Measurements from ENCODE around the gene TPD52L2.
"Not testable (repeated sequence)": the region's sequence is repeated elsewhere in the genome, so short reads cannot be mapped to it uniquely, and the experiment has no call there.

The TPD52L2 gene

GRCh38 chr20:63855363-63856097 lies 9.5 kb upstream of the TPD52L2 start:
- DNase-seq (ENCODE audit: low spot score) = no peak

DNA sequence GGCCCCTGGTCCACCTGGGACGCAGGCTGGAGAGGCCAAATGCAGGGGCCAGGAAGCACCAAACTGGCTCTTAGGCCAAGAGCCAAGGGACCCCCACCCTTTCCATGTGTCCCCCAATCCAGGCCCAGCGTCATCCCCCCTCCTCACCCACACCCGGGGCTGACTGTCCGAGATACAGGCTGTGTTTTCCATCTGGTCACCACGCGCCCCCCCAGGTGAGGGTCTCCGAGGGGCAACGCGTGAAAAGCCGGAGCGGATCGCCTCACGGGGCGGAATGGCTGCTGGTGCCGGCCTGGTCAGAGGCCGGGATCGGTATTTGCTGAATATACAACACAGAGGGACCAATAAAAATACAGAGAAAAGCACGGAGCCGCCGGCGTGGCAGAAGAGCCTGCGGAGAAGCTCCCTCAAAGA lies 9.0 kb upstream of the TPD52L2 start:
- DNase-seq (ENCODE audit: low spot score) = no peak

DNA sequence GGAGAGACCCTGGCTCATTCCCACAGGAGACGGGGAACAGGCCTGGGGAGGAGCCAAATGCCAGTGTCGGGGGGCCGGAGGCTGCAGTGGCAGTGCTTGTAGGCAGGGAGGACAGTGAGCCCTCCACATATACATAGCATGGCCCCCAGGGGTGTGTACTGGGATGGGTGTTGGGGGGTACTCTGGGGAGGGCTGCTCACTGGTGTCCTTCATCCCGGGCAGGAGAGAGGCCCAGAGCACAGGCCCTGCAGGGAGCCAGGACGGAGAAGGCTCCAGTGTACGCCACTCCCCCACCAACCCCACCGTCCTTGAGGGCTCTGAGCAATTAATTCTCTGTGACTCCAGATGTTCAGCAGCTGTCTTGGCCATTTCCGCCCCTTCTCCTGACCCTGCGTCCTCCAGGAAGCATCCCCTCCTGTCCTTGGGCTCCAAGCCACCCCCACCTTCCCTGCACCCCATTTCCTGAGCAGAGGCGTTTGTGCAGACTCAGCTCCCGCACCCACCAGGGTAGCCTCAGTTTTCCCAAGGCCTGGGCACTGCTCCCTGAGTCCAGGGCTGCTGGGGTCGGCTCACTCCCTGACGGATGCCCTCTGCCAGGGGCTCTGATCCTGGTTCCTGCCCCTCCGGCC lies 7.2 kb upstream of the TPD52L2 start:
- DNase-seq (ENCODE audit: low spot score) = no peak

DNA sequence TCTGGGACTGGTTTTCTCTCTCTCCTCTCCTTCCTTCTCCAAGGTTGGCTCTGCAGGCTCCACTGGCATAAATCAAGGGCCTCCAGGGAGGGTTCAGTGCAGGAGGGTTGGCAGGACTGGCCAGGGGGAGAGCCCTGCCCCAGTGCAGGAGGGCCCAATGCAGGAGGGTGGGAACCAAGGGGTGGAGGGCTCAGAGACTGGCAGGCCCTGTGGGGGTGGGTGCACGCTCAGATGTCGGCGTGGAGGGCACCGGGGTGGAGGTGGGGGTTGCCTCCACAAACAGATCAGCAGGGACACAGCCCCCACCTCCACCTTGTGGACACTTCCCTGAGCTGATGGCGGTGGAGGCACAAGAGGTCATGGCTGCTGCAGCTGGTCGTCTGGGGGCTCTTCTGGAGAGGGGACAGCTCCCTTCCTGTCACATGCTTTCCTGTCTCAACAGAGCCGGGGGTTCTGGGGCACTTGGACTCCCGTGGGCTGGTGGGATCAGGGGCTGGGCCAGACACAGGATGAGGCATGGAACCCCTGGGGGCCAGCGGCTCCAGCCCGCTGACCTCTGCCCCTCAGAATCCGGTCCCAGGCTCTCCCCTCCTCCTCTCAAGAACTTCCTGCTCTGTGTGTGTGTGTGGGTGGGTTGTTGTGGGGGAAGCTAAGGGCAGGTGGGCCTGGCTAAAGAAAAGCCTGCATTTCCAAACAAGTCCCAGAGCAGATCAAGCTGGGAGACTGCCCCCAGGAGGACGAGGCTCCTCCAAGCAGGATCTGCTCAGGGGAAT lies 6.5 kb upstream of the TPD52L2 start:
- no peak for DNase-seq (ENCODE audit: low spot score)

DNA sequence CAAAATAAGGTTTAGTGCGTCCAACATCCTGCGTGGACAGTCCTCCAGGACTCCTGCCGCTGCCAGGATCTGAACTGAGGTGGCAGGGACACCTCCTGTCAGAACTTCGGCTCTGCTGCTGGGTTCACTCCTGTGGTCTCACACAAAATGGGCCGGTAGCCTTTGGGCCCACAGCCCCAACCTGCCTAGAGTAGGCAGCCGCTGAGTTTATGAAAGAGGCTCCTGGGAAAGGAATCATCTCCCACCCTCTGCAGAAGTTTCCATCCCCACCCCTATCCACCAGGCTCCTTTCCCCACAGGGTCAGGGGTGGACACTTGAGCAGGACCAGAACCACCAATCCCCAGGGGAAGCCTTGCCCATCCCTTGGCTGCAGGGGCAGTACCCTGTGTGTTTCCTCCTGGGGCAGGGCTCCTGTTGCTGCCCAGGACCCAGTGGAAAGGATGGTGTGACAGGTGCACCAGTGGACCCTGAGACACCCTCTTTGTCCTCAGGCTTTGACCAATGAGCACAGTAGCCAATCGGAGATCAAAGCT lies 5.8 kb upstream of the TPD52L2 start:
- DNase-seq (ENCODE audit: low spot score) = no peak

DNA sequence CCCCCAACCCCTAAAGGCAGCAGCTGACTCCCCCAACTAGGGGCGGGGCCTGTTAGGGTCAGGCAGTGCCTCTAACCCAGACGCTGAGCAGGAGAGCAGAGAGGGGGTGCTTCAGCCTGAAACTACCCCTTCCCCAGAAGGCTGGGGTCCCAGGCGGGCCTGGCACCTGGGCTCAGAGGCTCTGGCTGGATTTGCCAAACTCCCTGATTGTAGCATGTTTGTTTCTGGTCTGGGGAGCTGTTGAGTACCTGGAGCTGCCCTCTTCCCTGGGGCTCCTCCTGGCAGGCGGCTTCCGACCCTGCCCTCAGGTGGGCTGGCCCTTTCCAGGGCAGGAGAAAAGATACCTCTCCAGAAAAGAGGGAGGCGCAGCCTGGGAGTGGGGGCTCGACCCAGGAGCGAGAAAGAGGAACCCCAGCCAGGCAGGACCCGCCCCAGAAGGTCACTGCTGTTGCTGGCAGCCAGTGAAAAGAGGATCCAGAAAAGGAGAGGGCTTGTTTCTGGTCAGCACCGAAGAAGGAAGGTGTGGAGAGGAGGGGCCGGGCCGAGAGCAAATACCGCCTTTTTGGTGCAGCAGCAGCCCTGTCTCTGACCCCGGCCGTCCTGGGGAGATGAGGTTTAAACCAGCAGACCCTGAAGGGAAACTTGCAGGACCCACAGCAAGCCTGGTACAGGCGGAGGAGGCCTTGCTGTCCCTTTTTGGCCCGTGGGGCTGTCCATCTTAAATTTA lies 4.6 kb upstream of the TPD52L2 start:
- no peak for DNase-seq (ENCODE audit: low spot score)

GRCh38 chr20:63861365-63861934 lies 3.6 kb upstream of the TPD52L2 start, which contains the start of gene ABHD16B:
Gene ABHD16B (plus strand): TSS chr20:63861498. CDS start chr20:63861541, 43 bp downstream.
- DNase-seq (ENCODE audit: low spot score) = no peak

DNA sequence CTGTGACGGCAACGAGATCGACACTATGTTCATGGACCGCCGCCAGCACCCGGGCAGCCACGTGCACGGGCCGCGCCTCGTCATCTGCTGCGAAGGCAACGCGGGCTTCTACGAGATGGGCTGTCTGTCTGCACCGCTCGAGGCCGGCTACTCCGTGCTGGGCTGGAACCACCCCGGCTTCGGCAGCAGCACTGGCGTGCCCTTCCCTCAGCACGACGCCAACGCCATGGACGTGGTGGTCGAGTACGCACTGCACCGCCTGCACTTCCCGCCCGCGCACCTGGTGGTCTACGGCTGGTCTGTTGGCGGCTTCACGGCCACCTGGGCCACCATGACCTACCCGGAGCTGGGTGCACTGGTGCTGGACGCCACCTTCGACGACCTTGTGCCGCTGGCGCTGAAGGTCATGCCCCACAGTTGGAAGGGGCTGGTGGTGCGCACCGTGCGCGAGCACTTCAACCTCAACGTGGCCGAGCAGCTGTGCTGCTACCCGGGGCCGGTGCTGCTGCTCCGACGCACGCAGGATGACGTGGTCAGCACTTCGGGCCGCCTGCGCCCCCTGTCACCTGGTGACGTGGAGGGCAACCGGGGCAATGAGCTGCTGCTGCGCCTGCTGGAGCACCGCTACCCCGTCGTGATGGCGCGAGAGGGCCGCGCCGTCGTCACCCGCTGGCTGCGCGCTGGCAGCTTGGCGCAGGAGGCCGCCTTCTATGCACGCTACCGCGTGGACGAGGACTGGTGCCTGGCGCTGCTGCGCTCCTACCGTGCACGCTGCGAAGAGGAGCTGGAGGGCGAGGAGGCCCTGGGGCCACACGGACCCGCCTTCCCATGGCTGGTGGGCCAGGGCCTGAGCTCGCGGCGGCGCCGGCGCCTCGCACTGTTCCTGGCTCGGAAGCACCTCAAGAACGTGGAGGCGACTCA lies 2.8 kb upstream of the TPD52L2 start:
- no peak for DNase-seq (ENCODE audit: low spot score)

DNA sequence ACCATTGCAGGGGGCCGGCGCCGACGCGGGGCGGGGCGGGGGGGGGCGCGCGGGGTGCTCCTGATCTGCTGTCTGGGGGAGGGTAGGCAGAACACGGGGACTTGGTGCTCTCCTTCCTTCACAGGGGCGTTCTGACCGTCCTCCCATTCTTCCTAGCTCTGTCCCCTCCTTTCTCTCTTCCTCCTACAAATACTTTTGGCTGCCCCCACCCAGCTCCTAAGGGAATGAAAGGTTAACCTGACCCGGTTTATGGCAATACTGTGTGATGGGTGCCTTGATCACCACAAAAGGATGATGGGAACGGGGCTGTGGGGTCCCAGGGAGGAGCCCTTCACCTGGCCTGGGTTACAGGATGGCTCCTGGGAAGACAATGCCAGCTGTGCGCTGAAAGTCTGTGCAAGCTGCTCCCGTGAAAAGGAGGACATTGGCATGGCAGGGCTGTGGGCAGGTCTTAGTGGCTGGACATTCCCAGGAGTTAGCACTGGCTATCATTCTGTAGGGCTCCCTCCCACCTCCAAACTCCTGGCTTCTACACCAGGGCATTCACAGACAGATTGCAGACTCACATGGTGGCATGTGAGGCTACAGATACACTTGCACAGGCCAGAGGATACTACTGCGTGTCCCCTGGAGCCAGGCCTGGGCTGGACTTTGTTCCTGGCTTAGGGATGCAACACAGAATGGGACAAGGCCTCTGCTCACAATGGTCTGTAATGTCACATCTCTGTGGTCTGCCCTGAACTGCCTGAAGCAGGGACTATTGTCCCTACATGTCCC lies 1.9 kb upstream of the TPD52L2 start:
- DNase-seq (ENCODE audit: low spot score) = no peak

DNA sequence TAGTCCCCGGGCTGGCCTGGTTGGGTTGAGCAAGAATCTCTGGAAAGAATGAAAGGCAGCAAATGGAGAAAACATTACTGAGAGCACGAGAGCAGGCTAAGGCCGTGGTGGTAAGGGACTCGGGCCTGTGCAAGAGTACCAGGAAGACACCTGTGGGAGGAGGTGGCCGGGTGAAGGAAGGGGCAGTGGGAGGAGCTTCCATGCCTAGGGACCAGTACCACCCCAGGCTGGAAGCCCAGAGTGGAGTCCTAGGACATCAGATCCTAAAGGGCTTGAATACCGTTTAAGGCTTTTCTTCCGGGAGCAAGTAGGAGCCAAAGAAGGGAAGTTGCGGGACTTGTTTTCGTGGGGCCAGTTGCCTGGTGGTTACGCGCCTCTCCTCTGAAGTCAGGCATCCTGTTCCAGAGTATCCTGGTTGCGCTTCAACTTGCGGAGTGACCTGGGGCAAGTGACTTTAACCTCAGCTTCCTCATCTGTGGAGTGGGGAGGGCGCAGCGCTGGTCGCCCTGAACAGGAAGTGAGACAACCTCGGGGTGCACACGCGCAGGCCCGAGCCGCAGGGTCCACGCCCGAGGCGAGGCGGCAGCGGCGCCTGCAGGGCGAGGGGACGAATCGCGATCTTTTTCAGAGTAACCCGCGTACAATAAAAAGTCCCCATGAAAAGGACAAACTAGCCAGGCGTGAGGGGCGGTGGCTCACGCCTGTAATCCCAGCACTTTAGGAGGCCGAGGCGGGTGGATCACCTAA lies 1.1 kb upstream of the TPD52L2 start:
- peak; percentile 85 for DNase-seq (ENCODE audit: low spot score)

DNA sequence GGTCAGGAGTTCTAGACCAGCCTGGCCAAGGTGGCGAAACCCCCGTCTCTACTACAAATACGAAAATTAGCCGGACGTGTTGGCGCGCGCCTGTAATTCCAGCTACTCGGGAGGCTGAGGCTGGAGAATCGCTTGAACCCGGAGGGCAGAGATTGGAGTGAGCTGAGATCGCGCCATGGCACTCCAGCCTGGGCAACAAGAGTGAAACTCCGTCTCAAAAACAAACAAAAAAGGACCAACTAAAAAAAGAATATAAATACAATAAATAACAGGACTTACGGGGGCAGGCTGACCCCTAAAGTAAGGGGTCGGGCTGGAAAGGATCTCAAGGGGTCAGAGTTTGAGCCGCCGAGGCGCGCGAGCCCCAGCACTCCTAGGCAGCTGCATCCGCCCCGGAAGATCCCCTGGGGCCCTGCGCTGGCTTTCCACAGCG lies 509 bp upstream of the TPD52L2 start:
- DNase-seq (ENCODE audit: low spot score) = no peak

GRCh38 chr20:63867042-63867441 lies 2.0 kb downstream of the TPD52L2 start:
- DNase-seq (ENCODE audit: low spot score) = not testable (repeated sequence)

DNA sequence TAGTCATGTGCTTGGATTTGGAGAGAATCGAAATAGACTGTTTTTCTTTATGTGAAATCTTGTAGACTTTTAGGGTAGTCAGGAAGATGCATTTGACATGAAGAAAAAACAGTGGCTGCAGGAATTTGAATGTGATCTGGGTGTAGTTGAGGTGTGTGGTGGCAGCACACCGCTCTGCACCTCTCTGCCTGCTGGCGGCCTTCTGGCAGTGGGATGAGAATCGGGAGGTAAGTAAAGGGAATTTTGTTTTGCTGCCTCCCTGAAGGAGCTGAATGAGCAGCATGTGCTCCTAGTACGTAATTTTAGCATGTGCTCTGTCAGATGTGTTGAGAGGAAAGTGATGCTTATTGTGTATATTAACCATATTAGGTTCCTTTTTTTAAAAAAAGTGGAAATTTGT lies 3.2 kb downstream of the TPD52L2 start:
- DNase-seq (ENCODE audit: low spot score) = no peak

- peak; percentile 84 for DNase-seq (ENCODE audit: low spot score)
These were observed 8.5 kb downstream of the TPD52L2 start for GRCh38 chr20:63873477-63873971.

DNA sequence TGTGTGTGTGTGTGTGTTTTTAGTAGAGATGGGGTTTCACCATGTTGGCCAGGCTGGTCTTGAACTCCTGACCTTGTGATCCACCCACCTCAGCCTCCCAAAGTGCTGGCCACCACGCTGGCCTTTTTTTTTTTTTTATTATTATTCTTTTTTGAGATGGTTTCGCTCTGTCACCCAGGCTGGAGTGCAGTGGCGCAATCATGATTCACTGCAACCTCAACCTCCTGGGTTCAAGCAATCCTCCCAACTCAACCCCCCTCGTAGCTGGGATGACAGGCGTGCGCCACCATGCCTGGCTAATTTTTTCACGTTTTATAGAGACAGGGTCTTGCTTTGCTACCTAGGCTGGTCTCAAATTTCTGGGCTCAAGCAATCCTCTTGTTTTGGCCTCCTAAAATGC lies 9.2 kb downstream of the TPD52L2 start:
- not testable (repeated sequence) for DNase-seq (ENCODE audit: low spot score)

- no peak for DNase-seq (ENCODE audit: low spot score)
These were observed 11.5 kb downstream of the TPD52L2 start for GRCh38 chr20:63876489-63877036.

DNA sequence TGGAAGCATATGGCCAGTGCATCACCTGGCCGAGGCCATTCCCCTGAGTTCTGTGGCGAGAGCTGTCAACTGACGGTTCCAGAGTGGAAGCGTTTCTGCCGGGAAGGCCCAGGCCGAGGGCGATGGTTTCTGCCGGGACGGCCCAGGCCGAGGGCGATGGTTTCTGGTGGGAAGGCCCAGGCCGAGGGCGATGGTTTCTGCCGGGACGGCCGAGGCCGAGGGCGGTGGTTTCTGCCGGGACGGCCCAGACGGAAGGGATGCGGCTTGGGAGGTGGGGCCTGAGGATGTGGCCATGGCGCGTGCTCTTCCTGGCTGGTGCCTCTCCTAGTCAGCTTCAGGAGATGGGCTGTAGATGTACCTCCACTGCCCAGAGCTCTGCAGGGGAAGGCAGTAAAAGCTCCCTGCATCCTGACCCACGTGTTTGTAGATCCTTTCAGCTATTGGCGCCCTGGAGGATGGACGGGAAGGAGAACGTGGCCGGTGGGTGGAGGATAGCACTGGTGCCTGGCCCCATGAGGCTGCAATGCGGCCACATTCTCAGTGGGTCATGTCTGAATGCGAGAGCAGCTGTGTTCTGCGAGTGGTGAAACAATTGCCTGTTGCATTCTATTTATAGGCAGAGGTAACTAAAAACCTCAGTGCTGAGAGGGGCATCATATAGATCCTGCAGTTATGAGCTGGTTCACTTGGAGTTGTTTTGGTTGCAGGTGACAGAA lies 12.8 kb downstream of the TPD52L2 start:
- DNase-seq (ENCODE audit: low spot score) = no peak
